GM18498 (cell line): ENCODE results near the gene CYTH2.
A peak's percentile ranks its signal among the peaks of the same experiment; 100 is the strongest.

Experiments
- ATAC-seq: cut with Tn5 transposase; IDR thresholded peaks from one replicate; pipeline ENCODE4 v1.9.1; 2021; ENCODE audit warnings: mild to moderate bottlenecking, moderate library complexity; ENCODE audit not compliant: unreplicated experiment

The CYTH2 gene

GRCh38 chr19:48469289-48469881, at the start of gene CYTH2:
Gene CYTH2 (plus strand): TSS chr19:48469369. CDS start chr19:48469508, 139 bp downstream.
- peak; percentile 29 for ATAC-seq

- ATAC-seq, result no peak
These were observed 47.6 kb upstream of the CYTH2 start for GRCh38 chr19:48421548-48421947.

DNA sequence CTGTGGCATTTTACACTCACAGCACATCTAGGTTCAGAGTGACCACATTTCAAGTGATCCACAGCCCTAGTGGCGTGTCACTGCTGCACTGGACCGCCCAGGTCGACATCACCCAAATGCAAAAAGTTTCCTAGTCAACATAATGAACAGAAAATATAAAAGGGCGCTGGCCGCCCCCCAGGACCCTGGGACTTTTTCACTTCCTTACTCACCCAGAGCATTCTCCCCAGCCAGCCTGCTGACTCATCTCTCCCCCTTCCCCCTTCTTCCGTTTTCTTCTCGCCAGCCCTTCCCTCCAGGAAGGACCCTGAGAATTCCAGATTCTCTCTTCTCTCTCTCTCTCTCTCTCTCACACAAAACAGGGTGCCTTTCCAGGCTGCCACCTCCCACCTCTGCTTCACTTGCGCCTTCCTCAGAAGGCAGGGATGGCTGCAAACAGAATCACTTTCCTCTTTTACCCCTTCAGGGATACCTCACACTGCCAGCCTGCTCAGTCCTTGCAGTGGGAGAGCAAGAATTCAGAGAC, 44.4 kb upstream of the CYTH2 start:
- ATAC-seq, result no peak

DNA sequence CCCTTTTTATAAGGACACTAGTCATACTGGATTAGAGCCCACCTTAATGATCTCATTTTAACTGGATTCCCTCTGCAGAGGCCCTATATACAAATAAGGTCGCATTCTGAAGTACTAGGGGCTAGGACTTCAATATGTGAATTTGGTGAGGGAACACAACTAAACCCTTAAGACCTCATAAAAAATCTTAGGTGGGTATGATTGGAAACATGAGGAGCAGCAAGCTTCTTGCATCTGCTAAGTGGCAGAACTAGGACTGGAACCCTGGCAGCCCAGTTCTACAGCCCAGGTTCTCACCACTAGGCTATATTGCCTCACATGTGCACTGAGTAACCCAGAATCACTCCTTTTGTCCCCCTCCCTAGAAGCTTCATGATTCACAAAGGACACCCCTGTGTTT, 40.5 kb upstream of the CYTH2 start:
- ATAC-seq, result no peak

DNA sequence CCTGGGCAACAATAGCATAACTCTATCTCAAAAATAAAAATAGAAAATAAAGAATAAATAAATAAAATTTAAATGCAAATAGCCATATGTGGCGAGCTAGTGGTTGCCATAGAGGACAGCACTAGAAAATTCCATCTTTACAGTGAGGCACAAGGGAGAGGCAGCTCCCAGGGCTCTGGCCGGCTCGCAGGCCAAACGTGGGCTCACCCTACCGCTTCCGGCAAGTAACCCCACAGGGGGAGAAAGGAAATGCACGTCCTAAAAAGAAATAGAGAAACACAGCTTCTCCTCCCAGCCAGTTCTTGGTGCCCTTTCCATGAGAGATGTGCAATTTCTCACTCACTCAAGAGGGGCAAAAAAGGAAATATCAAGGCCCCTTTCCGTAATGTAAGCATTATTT, 35.8 kb upstream of the CYTH2 start:
- ATAC-seq, result no peak

DNA sequence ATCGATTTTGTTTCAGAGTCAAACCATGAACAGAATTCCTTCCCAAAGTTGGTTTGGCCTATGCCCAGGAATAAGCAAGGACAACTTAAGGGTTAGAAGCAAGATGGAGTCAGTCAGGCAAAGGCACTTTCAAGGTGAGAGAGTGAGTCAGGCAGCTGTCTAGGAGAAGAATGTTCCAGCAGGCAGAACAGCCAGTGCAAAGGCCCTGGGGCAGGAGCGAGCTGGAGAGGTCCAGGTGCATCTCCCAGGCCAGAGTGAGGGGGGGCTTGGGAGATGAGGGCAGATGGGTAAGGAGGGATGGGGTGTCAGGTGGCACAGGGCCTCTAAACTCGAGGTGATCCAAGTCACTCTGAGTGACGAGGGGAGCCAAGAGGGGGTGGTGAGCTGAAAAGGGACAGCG, 32.6 kb upstream of the CYTH2 start:
- no peak for ATAC-seq

DNA sequence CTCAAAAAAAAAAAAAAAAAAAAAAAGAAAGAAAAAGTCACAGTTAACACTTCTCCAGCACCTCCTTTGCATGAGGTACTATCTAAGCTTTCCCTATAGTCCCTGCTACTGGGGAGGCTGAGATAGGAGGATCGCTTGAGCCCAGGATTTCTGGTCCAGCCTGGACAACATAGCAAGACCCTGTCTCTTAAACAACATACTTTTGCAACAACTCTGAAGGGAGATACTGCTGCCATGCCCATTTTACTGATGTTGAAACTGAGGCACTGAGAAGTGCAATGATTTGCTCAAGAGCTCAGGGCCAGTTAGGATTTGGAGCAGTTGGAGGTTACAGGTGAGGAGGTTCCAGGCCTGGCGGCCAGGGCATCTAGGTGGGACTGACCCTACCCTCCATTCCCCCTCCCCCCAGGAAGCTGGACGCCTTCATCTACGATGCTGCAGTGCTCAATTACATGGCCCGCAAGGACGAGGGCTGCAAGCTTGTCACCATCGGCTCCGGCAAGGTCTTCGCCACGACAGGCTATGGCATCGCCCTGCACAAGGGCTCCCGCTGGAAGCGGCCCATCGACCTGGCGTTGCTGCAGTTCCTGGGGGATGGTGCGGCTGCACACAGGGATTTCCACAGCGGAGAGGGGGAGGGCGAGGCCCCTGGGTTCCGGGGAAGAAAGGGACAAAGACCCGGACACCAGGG, 27.7 kb upstream of the CYTH2 start:
- ATAC-seq, result no peak

DNA sequence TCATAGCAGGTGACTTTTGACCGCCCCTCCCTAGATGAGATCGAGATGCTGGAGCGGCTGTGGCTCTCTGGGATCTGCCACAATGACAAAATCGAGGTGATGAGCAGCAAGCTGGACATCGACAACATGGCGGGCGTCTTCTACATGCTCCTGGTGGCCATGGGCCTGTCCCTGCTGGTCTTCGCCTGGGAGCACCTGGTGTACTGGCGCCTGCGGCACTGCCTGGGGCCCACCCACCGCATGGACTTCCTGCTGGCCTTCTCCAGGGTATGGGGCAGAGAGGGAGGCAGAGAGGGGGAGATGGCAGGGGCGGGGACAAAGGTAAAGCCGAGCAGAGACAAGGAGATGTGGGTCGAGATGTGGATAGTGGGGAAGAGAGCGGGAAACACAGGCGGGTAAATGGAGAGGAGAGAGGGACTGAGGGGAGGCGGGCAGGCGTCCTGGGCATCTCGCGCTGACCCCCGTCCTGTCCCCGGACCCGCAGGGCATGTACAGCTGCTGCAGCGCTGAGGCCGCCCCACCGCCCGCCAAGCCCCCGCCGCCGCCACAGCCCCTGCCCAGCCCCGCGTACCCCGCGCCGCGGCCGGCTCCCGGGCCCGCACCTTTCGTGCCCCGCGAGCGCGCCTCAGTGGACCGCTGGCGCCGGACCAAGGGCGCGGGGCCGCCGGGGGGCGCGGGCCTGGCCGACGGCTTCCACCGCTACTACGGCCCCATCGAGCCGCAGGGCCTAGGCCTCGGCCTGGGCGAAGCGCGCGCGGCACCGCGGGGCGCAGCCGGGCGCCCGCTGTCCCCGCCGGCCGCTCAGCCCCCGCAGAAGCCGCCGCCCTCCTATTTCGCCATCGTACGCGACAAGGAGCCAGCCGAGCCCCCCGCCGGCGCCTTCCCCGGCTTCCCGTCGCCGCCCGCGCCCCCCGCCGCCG, 26.8 kb upstream of the CYTH2 start:
- no peak for ATAC-seq

DNA sequence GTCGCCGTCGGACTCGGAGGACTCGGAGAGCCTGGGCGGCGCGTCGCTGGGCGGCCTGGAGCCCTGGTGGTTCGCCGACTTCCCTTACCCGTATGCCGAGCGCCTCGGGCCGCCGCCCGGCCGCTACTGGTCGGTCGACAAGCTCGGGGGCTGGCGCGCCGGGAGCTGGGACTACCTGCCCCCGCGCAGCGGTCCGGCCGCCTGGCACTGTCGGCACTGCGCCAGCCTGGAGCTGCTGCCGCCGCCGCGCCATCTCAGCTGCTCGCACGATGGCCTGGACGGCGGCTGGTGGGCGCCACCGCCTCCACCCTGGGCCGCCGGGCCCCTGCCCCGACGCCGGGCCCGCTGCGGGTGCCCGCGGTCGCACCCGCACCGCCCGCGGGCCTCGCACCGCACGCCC, 25.9 kb upstream of the CYTH2 start:
- ATAC-seq, result no peak

DNA sequence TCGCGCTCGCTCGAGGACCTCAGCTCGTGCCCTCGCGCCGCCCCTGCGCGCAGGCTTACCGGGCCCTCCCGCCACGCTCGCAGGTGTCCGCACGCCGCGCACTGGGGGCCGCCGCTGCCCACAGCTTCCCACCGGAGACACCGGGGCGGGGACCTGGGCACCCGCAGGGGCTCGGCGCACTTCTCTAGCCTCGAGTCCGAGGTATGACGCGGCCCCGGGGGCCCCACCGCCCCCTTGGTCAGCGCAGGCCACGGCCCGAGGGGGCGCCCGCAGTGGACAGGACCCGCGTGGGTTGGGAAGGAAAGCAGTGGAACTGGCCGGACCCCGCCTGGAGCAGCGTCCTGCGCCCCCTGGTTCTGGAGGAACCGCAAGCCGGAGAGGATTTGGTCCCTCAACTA, 25.4 kb upstream of the CYTH2 start:
- no peak for ATAC-seq

- ATAC-seq, result no peak
These were observed 24.8 kb upstream of the CYTH2 start for GRCh38 chr19:48444129-48444935.

- ATAC-seq, result no peak
These were observed 24.3 kb upstream of the CYTH2 start for GRCh38 chr19:48444936-48445200.

DNA sequence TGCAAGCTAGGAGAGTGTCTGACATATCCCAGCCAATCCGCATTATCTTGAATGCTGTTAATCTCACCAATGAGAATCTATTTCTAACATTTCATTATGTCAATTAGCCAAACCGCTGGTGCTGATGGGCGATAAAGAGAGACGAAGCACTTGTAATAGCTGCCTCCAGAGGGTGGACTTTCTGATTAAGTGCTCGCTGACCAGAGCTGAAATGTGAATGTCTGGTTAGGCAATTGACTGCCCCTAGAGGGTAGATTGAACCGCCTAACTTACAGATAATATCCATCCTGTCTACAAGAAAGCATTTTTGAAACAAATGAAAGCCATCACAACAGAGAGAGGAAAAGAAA, 23.9 kb upstream of the CYTH2 start:
- peak; percentile 21 for ATAC-seq

- ATAC-seq, result peak; percentile 86
These were observed 23.3 kb upstream of the CYTH2 start, which contains the start of gene GRWD1 for GRCh38 chr19:48445606-48446481. Gene GRWD1 (plus strand): TSS chr19:48445983. CDS start chr19:48446006, 23 bp downstream.

DNA sequence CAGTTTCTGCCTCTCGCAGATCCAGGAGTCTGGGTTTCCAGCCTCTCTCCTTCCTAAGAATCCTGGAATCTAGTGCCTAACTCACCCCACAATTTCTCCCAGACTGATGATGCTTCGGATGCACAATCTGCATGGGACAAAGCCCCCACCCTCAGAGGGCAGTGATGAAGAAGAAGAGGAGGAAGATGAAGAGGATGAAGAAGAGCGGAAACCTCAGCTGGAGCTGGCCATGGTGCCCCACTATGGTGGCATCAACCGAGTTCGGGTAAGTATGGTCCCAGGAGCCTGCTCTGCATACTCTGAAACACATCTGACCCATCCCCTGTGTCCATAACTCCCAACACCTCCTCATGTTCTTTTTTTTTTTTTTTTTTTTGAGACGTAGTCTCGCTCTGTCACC, 22.6 kb upstream of the CYTH2 start:
- no peak for ATAC-seq

- ATAC-seq, result no peak
These were observed 20.6 kb upstream of the CYTH2 start for GRCh38 chr19:48448563-48448962.

GRCh38 chr19:48450441-48450840, 18.7 kb upstream of the CYTH2 start:
- ATAC-seq, result no peak

- no peak for ATAC-seq
These were observed 18.3 kb upstream of the CYTH2 start for GRCh38 chr19:48450863-48451262.

GRCh38 chr19:48451624-48452023, 17.5 kb upstream of the CYTH2 start:
- no peak for ATAC-seq
